Hematopoietic multipotent progenitor cell treated with erythropoietin and hydrocortisone succinate and interleukin-3 and kit ligand, for 17 days (in vitro differentiated cells): Measurements from ENCODE around the gene ZNF526.

Experiments
- DNase-seq: peaks from one replicate; pipeline ENCODE4 v3.0.0-alpha.2; 2015; ENCODE audit warnings: low spot score

Gene ZNF526

DNA sequence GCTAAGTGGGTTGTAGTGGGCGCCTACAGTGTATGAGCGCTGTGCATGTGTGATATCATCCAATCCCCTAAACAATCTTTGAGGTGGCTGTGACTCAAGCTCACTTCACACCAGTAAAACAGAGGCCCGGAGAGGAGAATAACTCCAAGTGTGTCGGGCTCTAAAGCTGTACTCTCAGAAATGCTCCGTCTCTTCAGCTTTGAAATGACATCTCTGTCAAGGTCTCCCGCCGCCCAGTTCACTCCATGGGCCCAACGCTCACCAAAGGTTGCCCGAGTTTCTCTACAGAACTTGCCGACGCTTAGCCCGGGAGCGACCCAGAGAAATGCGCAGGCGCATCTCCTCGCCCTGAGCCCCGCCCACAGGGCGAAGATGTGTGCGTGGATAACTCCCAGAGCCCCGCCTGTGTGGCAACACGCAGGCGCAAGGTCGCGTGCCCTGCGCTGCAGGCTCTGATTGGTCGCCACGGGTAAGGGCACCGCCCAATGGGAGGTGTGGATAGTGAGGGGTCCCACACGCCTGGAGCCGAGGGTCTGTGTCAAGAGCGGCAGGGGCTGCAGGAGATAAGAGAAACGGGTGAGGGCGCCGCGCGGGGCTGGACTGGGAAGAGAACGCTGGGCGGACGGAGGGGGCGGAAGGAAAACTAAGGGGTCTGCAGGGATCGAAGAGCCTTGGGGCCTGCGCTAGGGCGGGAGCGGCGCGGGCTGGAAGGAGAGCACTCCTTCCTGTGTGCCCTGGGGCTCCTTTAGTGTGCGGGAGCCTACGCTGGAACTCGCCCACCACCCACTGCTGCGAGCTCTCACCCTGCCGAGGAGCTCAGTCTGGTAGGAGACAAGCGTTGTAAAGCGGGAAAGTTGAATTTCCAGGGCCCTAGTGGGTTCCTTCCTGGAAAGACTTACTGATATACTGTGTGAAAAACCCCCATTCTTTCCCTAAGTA, at the start of gene ZNF526:
TSS of gene ZNF526 (plus strand) at position 501 of the 939 bp plus-strand sequence. CDS start 4,092 bp downstream, outside the sequence.
- peak; percentile 99 for DNase-seq

DNA sequence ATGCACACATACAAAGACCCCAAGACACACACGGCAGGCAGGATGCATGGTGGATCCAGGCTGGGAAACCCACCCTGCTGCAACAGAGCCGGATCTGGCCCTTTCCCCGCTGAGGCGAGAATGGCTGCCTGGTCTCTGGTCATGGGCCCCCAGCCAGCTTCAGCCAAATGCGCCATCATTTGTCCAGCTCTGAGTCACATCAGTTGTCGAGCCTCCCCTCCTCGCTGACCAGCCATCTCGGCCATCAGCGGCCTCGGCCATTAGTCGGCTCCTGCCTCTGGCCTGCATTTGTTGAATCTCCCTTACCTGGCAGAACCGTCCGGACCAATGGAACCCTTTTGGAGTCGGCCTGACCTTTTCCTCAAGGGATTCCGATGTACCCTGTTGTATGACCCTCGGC, 49.4 kb upstream of the ZNF526 start:
- DNase-seq = no peak

GRCh38 chr19:42172261-42172660, 47.9 kb upstream of the ZNF526 start:
- no peak for DNase-seq

GRCh38 chr19:42173695-42174094, 46.4 kb upstream of the ZNF526 start:
- DNase-seq = no peak

- no peak for DNase-seq
Observed at GRCh38 chr19:42174188-42174587, 45.9 kb upstream of the ZNF526 start.

DNA sequence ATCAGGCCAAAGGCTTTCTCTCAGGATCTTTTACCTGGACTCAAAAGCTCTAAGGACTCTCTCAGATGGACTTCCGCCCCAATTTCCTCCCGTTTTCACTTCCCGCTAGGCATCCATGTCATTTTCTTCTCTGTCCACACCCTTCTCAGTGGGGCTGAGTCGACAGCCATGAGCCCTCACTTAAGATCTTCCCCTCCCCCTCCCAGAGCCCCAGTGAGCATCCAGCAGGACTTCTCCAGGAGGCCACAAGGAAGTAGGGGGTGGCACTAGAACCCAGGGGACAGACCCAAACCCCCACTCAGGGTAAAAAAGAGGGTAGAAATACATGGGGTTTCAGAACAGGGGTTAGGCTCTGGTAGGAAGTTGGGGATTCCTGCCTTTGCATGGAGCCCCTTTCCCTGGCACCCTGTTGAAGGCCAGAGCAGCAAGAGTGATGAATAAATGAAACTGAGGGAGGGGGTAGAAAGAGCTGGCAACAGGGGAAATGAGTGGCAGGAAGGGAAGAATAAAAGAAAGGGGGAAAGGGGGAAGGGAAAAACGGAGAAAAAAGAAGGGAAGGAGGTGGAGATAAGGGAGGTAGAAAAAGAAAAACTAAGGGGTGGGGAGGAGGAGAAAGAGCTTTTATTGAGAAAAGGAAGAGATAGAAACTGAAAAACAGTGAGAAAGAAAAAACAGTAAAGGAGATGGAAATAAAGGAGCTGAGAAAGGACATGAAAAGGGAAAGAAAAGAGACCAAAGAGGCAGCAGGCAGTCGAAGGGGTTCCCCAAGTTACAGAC, 45.0 kb upstream of the ZNF526 start:
- DNase-seq = no peak

- DNase-seq = no peak
Observed at GRCh38 chr19:42175952-42176648, 44.0 kb upstream of the ZNF526 start.

DNA sequence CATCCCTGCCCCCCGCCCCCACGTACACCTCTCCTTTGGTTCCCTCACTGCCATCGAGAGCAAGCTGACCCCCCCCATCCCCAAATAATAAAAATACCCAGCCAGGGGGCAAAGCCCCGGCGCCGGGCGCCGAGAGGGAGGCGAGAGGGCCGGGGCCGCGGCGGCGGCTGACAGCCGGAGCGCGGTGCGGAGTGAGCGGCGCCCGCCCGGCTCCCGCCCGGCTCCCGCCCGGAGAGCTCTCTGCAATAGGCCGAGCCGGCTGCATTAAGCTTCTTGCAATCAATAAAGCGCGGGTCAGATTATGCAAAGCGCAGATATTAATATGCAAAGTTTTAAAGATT, 43.5 kb upstream of the ZNF526 start:
- no peak for DNase-seq

DNA sequence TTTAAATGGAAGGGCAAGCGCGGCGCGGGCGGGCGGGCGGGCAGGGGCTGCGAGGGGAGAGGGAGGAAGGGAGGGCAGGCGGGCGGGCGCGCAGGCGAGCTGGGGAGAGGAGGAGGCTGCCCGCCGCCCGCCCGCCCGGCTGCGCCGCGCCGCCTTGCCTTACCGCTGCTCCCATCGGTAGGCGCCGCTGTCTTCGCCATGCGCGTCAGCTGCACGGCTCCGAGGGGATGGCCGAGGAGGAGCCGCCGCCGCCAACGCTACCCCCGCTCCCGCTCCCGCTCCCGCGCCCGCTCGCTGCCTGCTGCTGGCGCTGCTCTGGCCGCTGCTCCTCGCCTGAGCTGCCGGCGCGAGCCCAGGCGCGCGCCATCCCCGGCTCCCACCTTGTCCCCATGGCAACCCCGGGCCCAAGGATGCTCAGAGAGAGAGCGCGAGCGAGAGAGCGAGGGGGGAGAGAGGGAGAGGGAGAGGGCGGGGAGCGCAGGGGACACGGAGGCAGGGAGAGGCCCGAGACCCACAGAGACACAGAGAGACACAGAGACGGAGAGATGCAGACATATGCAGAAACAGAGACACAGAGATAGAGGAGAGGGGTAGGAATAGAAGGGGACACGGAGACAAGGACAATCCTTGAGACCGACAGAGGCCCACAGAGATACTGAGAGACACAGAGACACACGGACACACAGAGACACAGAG, 43.0 kb upstream of the ZNF526 start:
- no peak for DNase-seq

- no peak for DNase-seq
Observed at GRCh38 chr19:42177686-42178019, 42.5 kb upstream of the ZNF526 start.

GRCh38 chr19:42178791-42179674, 41.1 kb upstream of the ZNF526 start:
- DNase-seq = no peak

DNA sequence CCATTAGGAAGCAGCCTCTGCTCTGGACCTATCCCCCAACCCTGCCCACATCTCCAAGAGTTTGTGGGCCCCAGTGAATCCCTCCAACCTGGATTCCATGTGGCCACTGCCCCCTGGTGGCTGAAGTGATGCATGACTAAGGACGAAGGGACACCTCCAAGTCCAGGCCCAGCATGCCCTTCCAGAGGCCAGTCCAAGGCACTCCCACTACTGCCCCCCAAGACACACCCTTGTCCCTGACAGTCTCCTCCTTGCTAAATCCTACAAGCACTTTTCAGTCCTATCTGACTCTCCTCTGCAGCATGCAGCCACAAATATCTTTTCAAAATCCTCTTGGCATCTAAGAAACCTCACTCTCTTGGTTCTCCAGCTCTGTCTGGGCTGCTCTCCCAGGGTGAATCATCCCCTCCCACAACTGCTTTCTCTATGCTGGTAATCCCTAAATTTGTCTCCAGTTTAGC, 35.7 kb upstream of the ZNF526 start:
- DNase-seq = peak; percentile 86

DNA sequence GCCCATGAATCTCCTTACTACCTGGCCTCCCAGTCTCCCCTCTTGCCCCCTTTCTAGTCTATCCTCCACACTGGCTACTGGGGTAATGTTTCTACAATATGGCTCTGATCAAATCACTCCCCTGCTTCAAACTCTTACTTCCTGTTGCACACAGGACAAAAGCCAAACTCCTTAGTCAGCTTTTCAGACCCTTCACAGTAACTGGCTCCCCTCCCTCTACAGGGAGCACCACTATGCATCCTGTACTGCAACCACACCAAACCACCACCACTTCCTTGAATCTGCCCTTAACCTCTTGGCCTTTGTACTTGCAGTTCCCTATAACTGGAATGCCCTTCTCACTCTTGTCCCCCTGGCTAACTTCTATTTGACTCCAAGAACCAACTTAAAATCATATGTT, 34.8 kb upstream of the ZNF526 start:
- no peak for DNase-seq

GRCh38 chr19:42188665-42189064, 31.4 kb upstream of the ZNF526 start:
- no peak for DNase-seq

- no peak for DNase-seq
Observed at GRCh38 chr19:42189133-42189532, 31.0 kb upstream of the ZNF526 start.

DNA sequence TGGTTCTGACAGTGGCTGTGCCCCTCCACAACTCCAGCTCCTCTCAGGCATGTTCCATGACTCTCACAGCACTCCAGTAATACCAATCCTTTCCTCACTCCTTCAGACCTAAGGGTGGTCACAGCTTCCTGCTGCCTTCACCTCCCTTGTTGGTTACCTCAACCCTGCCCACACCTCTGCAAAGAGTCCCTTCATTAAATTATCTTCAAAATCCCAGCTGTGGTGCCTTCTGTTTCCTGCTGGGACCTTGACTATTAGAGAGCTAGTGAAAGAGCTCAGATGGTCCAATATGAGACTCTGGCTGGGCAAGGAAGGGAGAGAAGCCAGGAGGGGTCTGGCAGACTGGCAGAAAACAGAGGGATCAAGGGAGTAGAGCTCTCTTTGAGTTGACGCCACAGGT, 28.8 kb upstream of the ZNF526 start:
- DNase-seq = no peak

- DNase-seq = peak; percentile 49
Observed at GRCh38 chr19:42191855-42192254, 28.3 kb upstream of the ZNF526 start.

DNA sequence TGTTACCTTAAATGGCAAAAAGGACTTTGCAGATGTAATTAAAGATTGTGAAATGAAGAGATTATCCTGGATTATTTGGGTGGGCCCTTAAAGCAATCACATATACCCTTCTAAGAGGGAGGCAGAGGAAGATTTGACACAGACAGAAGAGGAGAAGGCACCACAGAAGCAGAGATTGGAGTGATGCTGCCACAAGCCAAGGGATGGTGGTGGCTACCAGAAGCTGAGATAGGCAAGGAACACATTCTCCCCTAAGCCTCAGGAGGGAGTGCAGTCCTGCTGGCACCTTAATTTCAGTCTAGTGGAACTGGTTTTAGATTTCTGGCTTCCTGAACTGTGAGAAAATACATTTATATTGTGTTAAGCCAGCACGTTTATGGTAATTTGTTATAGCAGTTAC, 26.8 kb upstream of the ZNF526 start:
- DNase-seq = no peak

DNA sequence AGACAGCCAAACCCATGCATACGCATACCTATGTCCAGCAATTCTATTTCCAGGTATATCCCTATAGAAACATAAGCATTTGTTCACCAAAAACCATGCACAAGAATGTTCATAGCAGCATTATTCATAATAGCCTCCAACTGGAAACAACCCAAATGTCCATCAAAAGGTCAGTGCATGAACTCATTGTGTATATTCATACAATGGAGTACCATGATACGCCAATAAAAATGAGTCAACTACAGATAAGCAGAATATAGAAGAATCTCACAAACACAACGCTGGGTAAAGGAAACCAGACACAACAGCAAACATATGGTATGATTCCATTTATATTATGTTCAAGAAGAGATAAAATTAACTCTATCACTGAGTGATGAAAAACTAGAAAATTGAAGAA, 26.4 kb upstream of the ZNF526 start:
- DNase-seq = no peak

DNA sequence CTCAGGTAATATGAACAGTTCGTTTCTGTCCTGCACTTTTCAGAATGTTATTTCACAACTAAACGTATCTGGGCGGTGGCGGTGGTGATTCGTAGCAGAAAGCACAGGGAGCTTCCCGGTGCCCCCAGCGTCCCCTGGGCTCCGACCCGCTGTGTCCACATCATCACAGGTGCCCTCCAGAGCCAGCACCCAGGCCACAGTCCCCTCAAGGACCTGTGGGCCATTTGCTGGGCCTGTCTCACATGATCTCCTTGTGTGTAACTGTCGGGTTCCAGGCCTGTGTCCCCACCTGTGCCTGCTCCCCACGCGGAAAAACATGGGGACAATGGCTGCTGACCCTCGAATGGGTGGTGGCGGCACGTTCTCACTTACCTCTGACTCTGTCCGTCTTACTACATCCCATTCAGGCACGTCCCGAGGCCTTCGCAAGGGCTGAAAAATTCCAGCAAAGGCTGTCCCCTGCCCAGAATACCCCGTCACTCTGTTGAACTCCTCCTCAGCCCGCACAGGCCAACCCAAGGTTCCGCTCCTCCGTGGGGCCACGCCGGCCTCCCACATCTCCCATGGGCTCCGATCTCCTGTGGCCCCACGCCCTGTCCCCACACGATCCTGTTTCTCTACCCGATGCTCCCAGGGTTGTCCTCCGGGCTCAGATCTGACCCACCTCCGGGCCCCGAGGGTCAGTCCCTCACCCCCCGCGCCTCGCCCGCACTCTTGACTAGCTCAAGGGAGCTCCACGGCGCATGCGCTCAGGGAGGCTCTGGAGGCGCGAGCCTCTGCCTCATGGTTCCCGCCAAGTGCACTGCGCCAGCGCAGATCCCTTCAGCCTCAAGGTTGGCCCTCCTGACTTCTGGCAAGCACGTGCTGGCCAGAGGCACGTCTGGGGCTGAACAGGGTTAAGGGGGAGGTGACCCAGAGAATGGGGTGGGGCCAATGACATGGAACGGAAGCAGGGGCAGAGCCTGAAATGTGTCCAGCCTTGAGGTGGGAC, 23.8 kb upstream of the ZNF526 start:
- DNase-seq = no peak
